ENCODE measurements around the gene GNS. TPM values are rescaled to one million over a fixed set of nuclear protein-coding genes. Genes with fewer than 3 reads are reported as not detected.

Gene GNS
- total and polyA plus RNA-seq, 2 of the 13 experiments (the other 11 are each of a cell fraction or from before 2014, with no cell fraction given) = 49.8 to 51.0 TPM

GRCh38 chr12:64716839-64717455, 42.3 kb downstream of the GNS start:
- FAIRE-seq (no peak), ATAC-seq (no peak), DNase-seq (ENCODE audit: low spot score) (no peak)
- ChIA-PET POLR2A (no interaction called here), CTCF (ENCODE audit: low intra/inter-chr PET ratio, low total read pairs) (no interaction called here)
- no peak for TF ChIP-seq HMG20B (CRISPR knock-in tag; conservative IDR thresholded peaks at IDR 0.05)
- no peak for TF ChIP-seq HMGXB4 (CRISPR knock-in tag; IDR thresholded peaks at IDR 0.05; ENCODE audit: borderline replicate concordance in 1 of 2, low read depth in 1 of 2)
- no peak for TF ChIP-seq PRMT3 (CRISPR knock-in tag; IDR thresholded peaks at IDR 0.05; ENCODE audit: borderline replicate concordance, low read depth)
- no peak for TF ChIP-seq HNF4A (CRISPR knock-in tag; IDR thresholded peaks at IDR 0.05)
- TF ChIP-seq ZBTB21 (CRISPR knock-in tag; IDR thresholded peaks at IDR 0.05) = no peak
- no peak for TF ChIP-seq MEIS1 (CRISPR knock-in tag; IDR thresholded peaks at IDR 0.05; ENCODE audit: borderline replicate concordance)
- TF ChIP-seq KLF15 (CRISPR knock-in tag; IDR thresholded peaks at IDR 0.05; ENCODE audit: borderline replicate concordance) = no peak
- no peak for TF ChIP-seq ZNF280D (CRISPR knock-in tag; IDR thresholded peaks at IDR 0.05)
- no peak for TF ChIP-seq FOXO1 (CRISPR knock-in tag; IDR thresholded peaks at IDR 0.05)
- no peak for TF ChIP-seq ZKSCAN8 (CRISPR knock-in tag; IDR thresholded peaks at IDR 0.05; ENCODE audit: borderline replicate concordance)
- TF ChIP-seq REST (IDR thresholded peaks at IDR 0.05; ENCODE audit: borderline replicate concordance in 1 of 2, low read depth in 1 of 2, low read length in 2 of 2) = no peak
- no peak for TF ChIP-seq ZNF776 (CRISPR knock-in tag; IDR thresholded peaks at IDR 0.05)
- Histone ChIP-seq H3K9ac (ENCODE audit: insufficient read depth, low read depth, low read length) (no peak overlapping the region), H3K9me3 (ENCODE audit: low read length) (no peaks in the 10 kb centered on the region), H3K27me3 (ENCODE audit: control insufficient read depth in 1 of 2, insufficient read depth in 2 of 2, low read length in 2 of 2) (no peaks in the 10 kb centered on the region), H3K79me2 (ENCODE audit: insufficient read depth, low read length) (no peaks in the 10 kb centered on the region), H3K4me2 (ENCODE audit: low read depth, low read length) (no peak overlapping the region), H4K20me1 (ENCODE audit: insufficient read depth, low read length) (no peaks in the 10 kb centered on the region), H3K4me3 (replicated peaks in 1 of 3; ENCODE audit: insufficient read depth in 1 of 3, low read depth in 2 of 3, low read length in 3 of 3) (no peak overlapping the region), H3K27ac (ENCODE audit: extremely low read length, insufficient read depth, low read length) (no peak overlapping the region), H3K36me3 (replicated peaks in 1 of 2; ENCODE audit: control insufficient read depth in 1 of 2, insufficient read depth in 2 of 2, low read length in 2 of 2) (peaks cover 9 to 57% of the 10 kb centered on the region in 2 experiments), H3K4me1 (ENCODE audit: insufficient read depth, low read length) (no peaks in the 10 kb centered on the region), H2AFZ (ENCODE audit: low read length) (no peak overlapping the region)
- 97% methylated on average over 6 of the region's 6 CpGs for WGBS (ENCODE audit: low lambda C conversion rate)
- in situ Hi-C loops (cut with HindIII; ENCODE audit: extremely low pct_ligation_motif_present, low pct_unique_long_range_greater_than_20kb) (no loop called here), intact Hi-C loops (cut with micrococcal nuclease; ENCODE audit: unreplicated experiment) (no loop called here)
- BruUV-seq (replicated peaks) = no TSS peak

Measured in HepG2 (cell line).